Omental fat pad (tissue), 4 donors: ENCODE data around the gene SULT2A1. TPM values are rescaled to one million over a fixed set of nuclear protein-coding genes. Genes with fewer than 3 reads are reported as not detected.
A peak's percentile ranks its signal among the peaks of the same experiment; 100 is the strongest.
"Not testable (repeated sequence)": the region's sequence is repeated elsewhere in the genome, so short reads cannot be mapped to it uniquely, and the experiment has no call there.

Source experiments
- ATAC-seq: fragments of 150-250 bp; one replicate; pipeline ENCODE4 v1.9.1; 2016; ENCODE audit warnings: mild to moderate bottlenecking, moderate library complexity; ENCODE audit not compliant: low FRiP score
- DNase-seq: peaks from one replicate; pipeline ENCODE4 v3.0.0-alpha.2; 2019; ENCODE audit warnings: low spot score
- total RNA-seq, 4 donors: library from RNA; depleted of rRNA; stranded (reverse); fragments of >200 nt; gene quantifications; one replicate each; pipeline ENCODE4 v1.1.0, GENCODE V29; 2016
- TF ChIP-seq, protein P1 (sequence below), 3 donors: fragments of 450-650 bp; IDR thresholded peaks; one replicate each; pipeline ENCODE4 v1.5.1; 2016 to 2017; ENCODE audit warnings: antibody characterized with exemption in 3 of 3, mild to moderate bottlenecking in 3 of 3, moderate library complexity in 2 of 3

The SULT2A1 gene
- total RNA-seq, 4 donors from 2014 or later = not detected

DNA sequence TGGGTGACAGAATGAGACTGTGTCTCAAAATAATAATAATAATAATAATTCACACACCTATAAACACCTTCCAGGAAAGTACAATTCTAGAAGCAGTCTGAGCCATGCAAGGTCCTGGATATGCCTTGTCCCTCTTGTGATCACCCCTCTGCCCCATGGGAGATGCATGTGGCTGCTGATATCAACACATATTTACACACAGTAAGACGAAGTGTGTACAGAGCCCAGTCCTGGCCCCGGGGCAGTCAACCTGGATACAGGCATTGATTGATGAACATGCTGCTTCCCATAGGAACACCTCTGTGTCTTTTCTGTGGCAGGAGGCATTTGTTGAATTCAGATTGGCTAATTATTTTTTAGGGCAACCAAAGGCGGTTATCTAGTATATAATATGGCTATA lies 3.2 kb downstream of the SULT2A1 start:
- TF ChIP-seq, protein P1, sequence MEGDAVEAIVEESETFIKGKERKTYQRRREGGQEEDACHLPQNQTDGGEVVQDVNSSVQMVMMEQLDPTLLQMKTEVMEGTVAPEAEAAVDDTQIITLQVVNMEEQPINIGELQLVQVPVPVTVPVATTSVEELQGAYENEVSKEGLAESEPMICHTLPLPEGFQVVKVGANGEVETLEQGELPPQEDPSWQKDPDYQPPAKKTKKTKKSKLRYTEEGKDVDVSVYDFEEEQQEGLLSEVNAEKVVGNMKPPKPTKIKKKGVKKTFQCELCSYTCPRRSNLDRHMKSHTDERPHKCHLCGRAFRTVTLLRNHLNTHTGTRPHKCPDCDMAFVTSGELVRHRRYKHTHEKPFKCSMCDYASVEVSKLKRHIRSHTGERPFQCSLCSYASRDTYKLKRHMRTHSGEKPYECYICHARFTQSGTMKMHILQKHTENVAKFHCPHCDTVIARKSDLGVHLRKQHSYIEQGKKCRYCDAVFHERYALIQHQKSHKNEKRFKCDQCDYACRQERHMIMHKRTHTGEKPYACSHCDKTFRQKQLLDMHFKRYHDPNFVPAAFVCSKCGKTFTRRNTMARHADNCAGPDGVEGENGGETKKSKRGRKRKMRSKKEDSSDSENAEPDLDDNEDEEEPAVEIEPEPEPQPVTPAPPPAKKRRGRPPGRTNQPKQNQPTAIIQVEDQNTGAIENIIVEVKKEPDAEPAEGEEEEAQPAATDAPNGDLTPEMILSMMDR (IDR thresholded peaks at IDR 0.05) = no peak
- DNase-seq = no peak
- ATAC-seq = no peak

GRCh38 chr19:47881757-47882156 lies 4.4 kb downstream of the SULT2A1 start:
- ATAC-seq = no peak
- DNase-seq = no peak
- TF ChIP-seq, protein P1 (IDR thresholded peaks at IDR 0.05) = no peak

DNA sequence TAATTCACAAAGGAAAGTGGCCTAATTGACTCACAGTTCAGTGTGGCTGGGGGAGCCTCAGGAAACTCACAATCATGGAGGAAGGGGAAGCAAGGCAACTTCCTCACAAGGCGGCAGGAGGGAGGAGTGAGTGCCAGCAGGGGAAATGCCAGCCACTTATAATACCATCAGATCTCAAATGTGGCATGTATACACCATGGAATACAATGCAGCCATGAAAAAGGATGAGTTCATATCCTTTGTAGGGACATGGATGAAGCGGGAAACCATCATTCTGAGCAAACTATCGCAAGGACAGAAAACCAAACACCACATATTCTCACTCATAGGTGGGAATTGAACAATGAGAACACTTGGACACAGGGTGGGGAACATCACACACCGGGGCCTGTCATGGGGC lies 6.7 kb downstream of the SULT2A1 start:
- ATAC-seq, DNase-seq: not testable (repeated sequence)

DNA sequence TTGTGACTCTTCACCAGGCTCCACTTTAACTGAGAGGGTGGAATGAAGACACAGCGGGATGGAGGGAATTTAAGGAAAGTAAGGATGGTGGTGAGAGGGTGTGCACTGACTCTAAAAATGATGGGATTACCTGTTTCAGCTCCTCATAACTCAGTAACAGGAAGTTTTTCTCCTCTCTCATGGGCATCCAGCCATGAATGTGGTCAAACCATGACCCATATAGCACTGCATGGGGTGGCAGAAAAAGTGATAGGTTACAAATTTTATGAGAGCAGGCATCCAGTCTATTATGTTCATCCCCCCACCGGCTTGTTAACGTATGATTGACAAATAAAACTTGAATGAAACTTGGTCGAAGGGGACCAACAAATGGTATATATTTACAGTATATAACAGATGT lies 7.2 kb downstream of the SULT2A1 start:
- ATAC-seq = no peak
- TF ChIP-seq, protein P1 (IDR thresholded peaks at IDR 0.05) = no peak
- DNase-seq = no peak

DNA sequence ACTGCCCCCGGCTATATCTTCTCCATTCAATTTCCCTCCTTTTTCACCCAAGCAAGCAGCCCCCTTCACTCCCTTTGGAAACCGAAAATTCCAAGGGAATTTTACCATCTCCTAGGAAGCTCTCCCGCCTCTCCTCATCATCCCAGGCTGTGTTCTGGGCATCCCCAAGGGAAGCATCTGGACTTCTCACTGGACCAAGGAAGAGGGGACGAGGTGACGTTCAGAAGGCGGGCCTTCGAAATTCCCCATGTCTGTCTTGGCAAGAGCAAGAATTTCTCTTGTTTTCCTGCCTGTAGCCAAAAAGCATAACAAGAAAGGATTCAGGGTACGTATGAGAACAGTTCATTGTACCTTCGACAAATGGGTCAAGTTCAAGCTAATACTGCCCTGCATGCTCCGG lies 20.9 kb downstream of the SULT2A1 start:
- TF ChIP-seq, protein P1 (IDR thresholded peaks at IDR 0.05) = no peak
- ATAC-seq (no peak), DNase-seq (no peak)

GRCh38 chr19:47863514-47863936 lies 22.6 kb downstream of the SULT2A1 start:
- peak; percentile 87 for DNase-seq
- peak; percentile 81 for ATAC-seq
- TF ChIP-seq, protein P1 (IDR thresholded peaks at IDR 0.05) = peak in 2 of 3 donors; percentile 17 to 46

DNA sequence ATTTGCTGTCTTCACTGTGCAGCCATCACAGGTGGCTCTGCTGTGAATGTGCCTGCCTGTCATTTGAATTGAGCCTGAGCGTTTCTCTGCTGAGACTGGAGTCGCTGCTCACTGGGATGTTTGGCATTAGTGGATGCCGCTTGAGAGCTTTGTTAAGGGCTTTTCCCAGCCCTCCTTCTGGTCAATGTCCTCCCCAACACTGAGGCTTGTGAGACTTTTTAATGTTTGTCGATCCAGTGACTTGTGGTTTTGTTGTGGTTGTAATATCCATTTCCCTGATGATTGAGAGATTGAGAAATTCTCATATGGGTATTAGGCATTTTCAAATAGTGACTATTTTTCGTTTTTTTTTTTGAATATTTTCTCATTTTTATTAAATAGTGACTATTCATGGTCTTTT lies 24.5 kb downstream of the SULT2A1 start:
- ATAC-seq = no peak
- TF ChIP-seq, protein P1 (IDR thresholded peaks at IDR 0.05) = no peak

More for the DNA sequence above, 24.5 kb downstream of the SULT2A1 start:
- DNase-seq = no peak
